HG03175 (cell line): ENCODE data around the gene DTHD1.

Experiments
- ATAC-seq: cut with Tn5 transposase; IDR thresholded peaks from one replicate; pipeline ENCODE4 v1.9.1; 2021; ENCODE audit warnings: mild to moderate bottlenecking, moderate library complexity; ENCODE audit not compliant: unreplicated experiment

The DTHD1 gene

GRCh38 chr4:36312511-36312910, 31.1 kb downstream of the DTHD1 start:
- no peak for ATAC-seq

GRCh38 chr4:36313301-36313700, 31.9 kb downstream of the DTHD1 start:
- no peak for ATAC-seq

GRCh38 chr4:36313703-36314102, 32.3 kb downstream of the DTHD1 start:
- ATAC-seq, result no peak

GRCh38 chr4:36316607-36317006, 35.2 kb downstream of the DTHD1 start:
- no peak for ATAC-seq

- no peak for ATAC-seq
Observed at GRCh38 chr4:36317721-36318120, 36.3 kb downstream of the DTHD1 start.

- peak; percentile 35 for ATAC-seq
Observed at GRCh38 chr4:36320117-36320896, 38.9 kb downstream of the DTHD1 start.

- ATAC-seq, result no peak
Observed at GRCh38 chr4:36321176-36321575, 39.8 kb downstream of the DTHD1 start.

GRCh38 chr4:36322921-36323354, 41.5 kb downstream of the DTHD1 start:
- no peak for ATAC-seq

GRCh38 chr4:36323816-36324419, 42.5 kb downstream of the DTHD1 start:
- no peak for ATAC-seq

- no peak for ATAC-seq
Observed at GRCh38 chr4:36324808-36325207, 43.4 kb downstream of the DTHD1 start.

GRCh38 chr4:36325499-36325898, 44.1 kb downstream of the DTHD1 start:
- peak; percentile 74 for ATAC-seq

- no peak for ATAC-seq
Observed at GRCh38 chr4:36325926-36326325, 44.5 kb downstream of the DTHD1 start.

GRCh38 chr4:36326476-36327029, 45.1 kb downstream of the DTHD1 start:
- ATAC-seq, result no peak

- ATAC-seq, result no peak
Observed at GRCh38 chr4:36327400-36327799, 46.0 kb downstream of the DTHD1 start.

- no peak for ATAC-seq
Observed at GRCh38 chr4:36328130-36328529, 46.7 kb downstream of the DTHD1 start.

- no peak for ATAC-seq
Observed at GRCh38 chr4:36329228-36329627, 47.8 kb downstream of the DTHD1 start.

- ATAC-seq, result no peak
Observed at GRCh38 chr4:36330796-36331195, 49.4 kb downstream of the DTHD1 start.

- peak; percentile 71 for ATAC-seq
Observed at GRCh38 chr4:36332023-36332781, 50.8 kb downstream of the DTHD1 start.

- peak; percentile 99 for ATAC-seq
Observed at GRCh38 chr4:36332782-36333131, 51.3 kb downstream of the DTHD1 start.

- ATAC-seq, result no peak
Observed at GRCh38 chr4:36333303-36333877, 52.0 kb downstream of the DTHD1 start.

GRCh38 chr4:36337665-36338185, 56.3 kb downstream of the DTHD1 start:
- no peak for ATAC-seq
